Measurements from ENCODE around the gene CHRM1.

The CHRM1 gene

DNA sequence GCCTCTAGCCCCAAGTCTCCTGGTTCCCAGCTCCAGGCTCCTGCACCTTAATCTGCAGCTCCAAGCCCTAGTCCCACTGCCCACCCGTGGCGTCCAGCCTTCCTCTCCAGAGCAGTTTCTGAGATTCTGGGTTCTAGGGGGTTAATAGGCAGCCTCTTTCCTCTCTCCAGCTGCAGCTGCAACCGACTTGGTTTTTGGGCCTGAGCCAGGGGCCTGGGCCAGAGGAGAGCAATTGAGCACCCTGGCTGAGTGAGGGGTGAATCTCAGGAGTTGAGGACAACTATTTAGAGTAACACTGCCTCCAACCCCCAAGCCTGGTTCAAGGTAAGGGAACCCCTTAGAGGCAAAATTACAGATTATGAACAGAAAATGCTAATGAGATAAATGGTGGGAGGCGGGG, 9.0 kb upstream of the CHRM1 start:
- Histone ChIP-seq H3K27me3 (ENCODE audit: insufficient read depth, poor library complexity, severe bottlenecking) (peaks cover 45% of the 10 kb centered on the region), H3K4me3 (replicated peaks; ENCODE audit: insufficient read depth, low read length) (no peak overlapping the region), H3K27ac (replicated peaks) (no peak overlapping the region)
- TF ChIP-seq, protein P1, sequence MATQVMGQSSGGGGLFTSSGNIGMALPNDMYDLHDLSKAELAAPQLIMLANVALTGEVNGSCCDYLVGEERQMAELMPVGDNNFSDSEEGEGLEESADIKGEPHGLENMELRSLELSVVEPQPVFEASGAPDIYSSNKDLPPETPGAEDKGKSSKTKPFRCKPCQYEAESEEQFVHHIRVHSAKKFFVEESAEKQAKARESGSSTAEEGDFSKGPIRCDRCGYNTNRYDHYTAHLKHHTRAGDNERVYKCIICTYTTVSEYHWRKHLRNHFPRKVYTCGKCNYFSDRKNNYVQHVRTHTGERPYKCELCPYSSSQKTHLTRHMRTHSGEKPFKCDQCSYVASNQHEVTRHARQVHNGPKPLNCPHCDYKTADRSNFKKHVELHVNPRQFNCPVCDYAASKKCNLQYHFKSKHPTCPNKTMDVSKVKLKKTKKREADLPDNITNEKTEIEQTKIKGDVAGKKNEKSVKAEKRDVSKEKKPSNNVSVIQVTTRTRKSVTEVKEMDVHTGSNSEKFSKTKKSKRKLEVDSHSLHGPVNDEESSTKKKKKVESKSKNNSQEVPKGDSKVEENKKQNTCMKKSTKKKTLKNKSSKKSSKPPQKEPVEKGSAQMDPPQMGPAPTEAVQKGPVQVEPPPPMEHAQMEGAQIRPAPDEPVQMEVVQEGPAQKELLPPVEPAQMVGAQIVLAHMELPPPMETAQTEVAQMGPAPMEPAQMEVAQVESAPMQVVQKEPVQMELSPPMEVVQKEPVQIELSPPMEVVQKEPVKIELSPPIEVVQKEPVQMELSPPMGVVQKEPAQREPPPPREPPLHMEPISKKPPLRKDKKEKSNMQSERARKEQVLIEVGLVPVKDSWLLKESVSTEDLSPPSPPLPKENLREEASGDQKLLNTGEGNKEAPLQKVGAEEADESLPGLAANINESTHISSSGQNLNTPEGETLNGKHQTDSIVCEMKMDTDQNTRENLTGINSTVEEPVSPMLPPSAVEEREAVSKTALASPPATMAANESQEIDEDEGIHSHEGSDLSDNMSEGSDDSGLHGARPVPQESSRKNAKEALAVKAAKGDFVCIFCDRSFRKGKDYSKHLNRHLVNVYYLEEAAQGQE (IDR thresholded peaks at IDR 0.05; ENCODE audit: insufficient replicate concordance, low read depth): no peak
- TF ChIP-seq SPI1 (IDR thresholded peaks at IDR 0.05; ENCODE audit: borderline replicate concordance, low read depth): no peak
- TF ChIP-seq, protein P2, sequence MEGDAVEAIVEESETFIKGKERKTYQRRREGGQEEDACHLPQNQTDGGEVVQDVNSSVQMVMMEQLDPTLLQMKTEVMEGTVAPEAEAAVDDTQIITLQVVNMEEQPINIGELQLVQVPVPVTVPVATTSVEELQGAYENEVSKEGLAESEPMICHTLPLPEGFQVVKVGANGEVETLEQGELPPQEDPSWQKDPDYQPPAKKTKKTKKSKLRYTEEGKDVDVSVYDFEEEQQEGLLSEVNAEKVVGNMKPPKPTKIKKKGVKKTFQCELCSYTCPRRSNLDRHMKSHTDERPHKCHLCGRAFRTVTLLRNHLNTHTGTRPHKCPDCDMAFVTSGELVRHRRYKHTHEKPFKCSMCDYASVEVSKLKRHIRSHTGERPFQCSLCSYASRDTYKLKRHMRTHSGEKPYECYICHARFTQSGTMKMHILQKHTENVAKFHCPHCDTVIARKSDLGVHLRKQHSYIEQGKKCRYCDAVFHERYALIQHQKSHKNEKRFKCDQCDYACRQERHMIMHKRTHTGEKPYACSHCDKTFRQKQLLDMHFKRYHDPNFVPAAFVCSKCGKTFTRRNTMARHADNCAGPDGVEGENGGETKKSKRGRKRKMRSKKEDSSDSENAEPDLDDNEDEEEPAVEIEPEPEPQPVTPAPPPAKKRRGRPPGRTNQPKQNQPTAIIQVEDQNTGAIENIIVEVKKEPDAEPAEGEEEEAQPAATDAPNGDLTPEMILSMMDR (IDR thresholded peaks at IDR 0.05; ENCODE audit: insufficient read depth, low read length): no peak
- TF ChIP-seq GABPA (IDR thresholded peaks at IDR 0.05; ENCODE audit: low read depth): no peak
- no peak for TF ChIP-seq POLR2AphosphoS5 (IDR thresholded peaks at IDR 0.05; ENCODE audit: low read depth)
- DNase-seq (ENCODE audit: low read depth in 1 of 2, low spot score in 1 of 2): no peak

DNA sequence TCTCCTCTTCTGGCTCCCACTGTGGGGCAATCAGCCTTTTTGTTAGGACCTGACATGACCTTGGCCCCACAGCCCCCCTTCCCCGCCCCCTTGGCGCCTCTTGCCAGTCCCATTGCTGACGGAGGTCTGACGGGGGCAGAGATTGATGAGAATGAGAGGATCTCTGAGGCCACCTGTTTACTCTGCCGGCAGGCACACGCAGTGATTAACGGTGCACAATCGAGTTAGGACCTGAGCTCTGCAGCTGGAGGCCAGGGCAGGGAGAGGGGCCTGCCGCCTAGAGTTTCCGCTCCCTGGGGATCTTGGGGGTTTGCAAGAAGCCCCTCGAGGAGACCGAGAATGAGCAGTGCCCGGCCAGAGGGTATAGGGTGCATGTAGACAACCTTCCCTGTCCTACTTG, 6.8 kb upstream of the CHRM1 start:
- Histone ChIP-seq H3K27ac (replicated peaks) (no peak overlapping the region), H3K4me3 (replicated peaks; ENCODE audit: insufficient read depth, low read length) (no peak overlapping the region), H3K27me3 (ENCODE audit: insufficient read depth, poor library complexity, severe bottlenecking) (peaks cover 63% of the 10 kb centered on the region)
- TF ChIP-seq, protein P2 (IDR thresholded peaks at IDR 0.05; ENCODE audit: insufficient read depth, low read length): no peak
- TF ChIP-seq POLR2AphosphoS5 (IDR thresholded peaks at IDR 0.05; ENCODE audit: low read depth) (no peak), SPI1 (IDR thresholded peaks at IDR 0.05; ENCODE audit: borderline replicate concordance, low read depth) (no peak), GABPA (IDR thresholded peaks at IDR 0.05; ENCODE audit: low read depth) (no peak)
- TF ChIP-seq, protein P1 (IDR thresholded peaks at IDR 0.05; ENCODE audit: insufficient replicate concordance, low read depth): no peak
- DNase-seq (ENCODE audit: low read depth in 1 of 2, low spot score in 1 of 2): no peak

DNA sequence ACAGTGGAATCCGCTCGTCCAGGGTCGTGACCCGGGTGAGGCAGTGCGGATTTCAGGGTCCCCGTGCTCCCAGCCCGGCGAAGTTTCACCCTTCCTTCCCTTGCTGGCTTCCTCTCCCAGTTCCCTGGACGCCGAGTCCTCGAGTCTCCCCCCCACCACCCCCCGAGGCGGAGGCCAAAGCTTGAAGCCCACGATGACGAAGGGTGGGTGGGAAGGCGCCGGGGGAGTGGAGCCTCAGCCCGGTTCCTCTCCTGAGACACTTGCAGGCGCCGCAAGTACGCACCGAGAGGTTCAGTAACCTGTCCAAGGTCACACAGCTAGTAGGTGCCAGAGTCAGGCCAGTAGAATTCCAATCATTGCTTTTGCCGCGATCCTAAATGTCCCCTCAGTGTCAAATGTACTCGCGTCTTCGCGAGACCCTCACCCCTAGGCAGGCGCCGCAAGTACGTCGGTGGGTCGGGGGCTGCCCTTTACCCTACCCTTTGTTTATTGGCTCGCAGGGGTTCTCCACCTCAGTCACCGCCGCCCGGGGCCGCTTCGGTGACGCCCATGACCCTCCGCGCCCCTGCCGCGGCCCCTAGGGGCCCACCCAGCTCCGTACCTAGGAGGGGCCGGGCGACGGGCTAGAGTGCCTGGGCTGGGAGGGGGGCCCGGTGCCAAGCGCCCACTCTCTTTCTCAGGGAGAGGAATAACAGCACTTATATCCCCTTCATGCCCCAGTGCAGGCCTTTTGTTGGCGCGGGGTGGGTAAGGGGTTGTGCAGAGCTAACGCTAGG, 5.7 kb upstream of the CHRM1 start:
- Histone ChIP-seq H3K27ac (replicated peaks) (no peak overlapping the region), H3K4me3 (replicated peaks; ENCODE audit: insufficient read depth, low read length) (no peak overlapping the region), H3K27me3 (ENCODE audit: insufficient read depth, poor library complexity, severe bottlenecking) (peaks cover 74% of the 10 kb centered on the region)
- TF ChIP-seq, protein P1 (IDR thresholded peaks at IDR 0.05; ENCODE audit: insufficient replicate concordance, low read depth): no peak
- TF ChIP-seq GABPA (IDR thresholded peaks at IDR 0.05; ENCODE audit: low read depth) (no peak), POLR2AphosphoS5 (IDR thresholded peaks at IDR 0.05; ENCODE audit: low read depth) (no peak), SPI1 (IDR thresholded peaks at IDR 0.05; ENCODE audit: borderline replicate concordance, low read depth) (no peak)
- TF ChIP-seq, protein P2 (IDR thresholded peaks at IDR 0.05; ENCODE audit: insufficient read depth, low read length): no peak
- DNase-seq (ENCODE audit: low read depth in 1 of 2, low spot score in 1 of 2): no peak

Data from HL-60 (cell line).